ENCODE data around the gene CLN5. TPM values are rescaled to one million over a fixed set of nuclear protein-coding genes. Genes with fewer than 3 reads are reported as not detected.

Gene CLN5
- total and polyA plus RNA-seq, 12 donors, result 16.7 to 46.9 (median 37.1) TPM

DNA sequence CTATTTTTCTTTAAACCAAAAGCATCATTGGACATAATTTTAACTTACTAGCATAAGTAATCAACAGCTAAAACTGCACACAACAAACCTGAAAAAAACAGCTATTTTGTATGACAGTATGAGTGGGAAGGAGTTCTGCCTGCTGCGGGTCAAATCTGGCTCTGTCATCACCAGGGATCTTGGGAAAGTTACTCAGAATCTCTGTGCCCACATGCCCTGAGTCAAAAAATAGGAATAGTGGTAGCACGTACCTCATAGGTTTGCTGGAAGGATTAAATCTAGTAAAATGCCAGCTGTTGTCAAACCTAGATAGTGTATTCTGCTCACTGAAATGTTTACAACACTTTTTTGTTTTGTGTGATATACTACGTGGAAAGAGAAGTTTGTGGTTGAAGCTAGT, 1.1 kb downstream of the CLN5 start:
- intact Hi-C loops (cut with DNase I), result no loop called here
- DNase-seq, result no peak
- WGBS, 4 donors, result 38 to 45% (median 44%) methylated on average over 3 of the region's 3 CpGs
- H3K4me1 ChIP-seq (replicated peaks in 1 of 2), result peaks cover 0 to 16% of the 10 kb centered on the region in 2 donors
- TF ChIP-seq, protein P1, sequence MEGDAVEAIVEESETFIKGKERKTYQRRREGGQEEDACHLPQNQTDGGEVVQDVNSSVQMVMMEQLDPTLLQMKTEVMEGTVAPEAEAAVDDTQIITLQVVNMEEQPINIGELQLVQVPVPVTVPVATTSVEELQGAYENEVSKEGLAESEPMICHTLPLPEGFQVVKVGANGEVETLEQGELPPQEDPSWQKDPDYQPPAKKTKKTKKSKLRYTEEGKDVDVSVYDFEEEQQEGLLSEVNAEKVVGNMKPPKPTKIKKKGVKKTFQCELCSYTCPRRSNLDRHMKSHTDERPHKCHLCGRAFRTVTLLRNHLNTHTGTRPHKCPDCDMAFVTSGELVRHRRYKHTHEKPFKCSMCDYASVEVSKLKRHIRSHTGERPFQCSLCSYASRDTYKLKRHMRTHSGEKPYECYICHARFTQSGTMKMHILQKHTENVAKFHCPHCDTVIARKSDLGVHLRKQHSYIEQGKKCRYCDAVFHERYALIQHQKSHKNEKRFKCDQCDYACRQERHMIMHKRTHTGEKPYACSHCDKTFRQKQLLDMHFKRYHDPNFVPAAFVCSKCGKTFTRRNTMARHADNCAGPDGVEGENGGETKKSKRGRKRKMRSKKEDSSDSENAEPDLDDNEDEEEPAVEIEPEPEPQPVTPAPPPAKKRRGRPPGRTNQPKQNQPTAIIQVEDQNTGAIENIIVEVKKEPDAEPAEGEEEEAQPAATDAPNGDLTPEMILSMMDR (IDR thresholded peaks at IDR 0.05), result no peak
- no peak for TF ChIP-seq POLR2A (IDR thresholded peaks at IDR 0.05)
- no peaks in the 10 kb centered on the region for H3K36me3 ChIP-seq (replicated peaks in 1 of 2)
- peak overlapping the region in 2 of 4 donors; percentile 82 to 90 for H3K4me3 ChIP-seq
- H3K9me3 ChIP-seq (replicated peaks in 1 of 3), result no peaks in the 10 kb centered on the region
- no peaks in the 10 kb centered on the region for H3K27me3 ChIP-seq
- H3K27ac ChIP-seq, result peak overlapping the region in 4 of 5 donors; percentile 84 to 99 (median 95)

DNA sequence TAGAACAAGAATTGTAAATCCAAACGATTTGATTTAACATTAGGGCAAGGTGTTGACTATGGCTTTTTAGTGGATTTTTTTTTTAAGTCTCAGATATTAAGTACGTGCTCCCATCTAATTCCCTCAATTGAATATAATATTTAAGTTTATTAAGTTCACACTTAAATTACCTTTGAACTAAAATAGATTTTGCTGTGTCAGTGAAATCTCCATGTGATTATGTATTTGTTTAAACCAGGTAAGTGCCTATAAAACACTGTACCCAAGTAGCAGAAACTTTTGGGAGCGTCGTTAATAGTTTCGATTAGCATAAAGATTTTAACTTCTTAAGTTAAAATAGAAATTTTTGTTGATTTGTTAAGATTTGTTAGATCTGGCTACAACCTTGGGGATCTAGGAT, 1.6 kb downstream of the CLN5 start:
- H3K36me3 ChIP-seq (replicated peaks in 1 of 2), result no peaks in the 10 kb centered on the region
- no peaks in the 10 kb centered on the region for H3K9me3 ChIP-seq (replicated peaks in 1 of 3)
- H3K27ac ChIP-seq, result peak overlapping the region in 1 of 5 donors; percentile 99
- H3K4me1 ChIP-seq (replicated peaks in 1 of 2), result peaks cover 0 to 16% of the 10 kb centered on the region in 2 donors
- 84 to 88% (median 86%) methylated on average over 5 of the region's 5 CpGs for WGBS, 4 donors
- no peak for DNase-seq
- H3K4me3 ChIP-seq, result peak overlapping the region in 1 of 4 donors; percentile 90
- intact Hi-C loops (cut with DNase I), result no loop called here
- no peaks in the 10 kb centered on the region for H3K27me3 ChIP-seq
- TF ChIP-seq, protein P1 (IDR thresholded peaks at IDR 0.05), result no peak
- no peak for TF ChIP-seq POLR2A (IDR thresholded peaks at IDR 0.05)

DNA sequence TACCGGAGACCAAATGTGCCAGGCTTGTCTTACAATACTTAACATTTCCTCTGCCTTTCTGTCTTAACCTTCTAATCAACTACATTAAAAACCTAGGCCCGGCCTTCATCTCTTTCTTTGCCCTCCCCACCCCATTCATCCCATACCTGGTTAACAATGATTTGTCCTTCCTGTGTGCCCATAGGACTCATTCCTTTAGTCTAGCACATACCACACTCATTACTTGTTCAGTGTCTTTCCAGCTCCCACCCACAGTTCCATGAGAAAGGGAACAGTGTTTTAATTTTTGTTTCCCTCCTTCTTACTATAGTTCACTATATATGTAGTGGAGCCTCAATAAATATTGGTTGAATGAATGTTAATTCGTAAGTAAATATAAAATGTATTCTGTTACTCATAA, 2.4 kb downstream of the CLN5 start:
- intact Hi-C loops (cut with DNase I), result no loop called here
- Histone ChIP-seq H3K4me3 (no peak overlapping the region), H3K27ac (no peak overlapping the region), H3K4me1 (replicated peaks in 1 of 2) (peaks cover 0 to 16% of the 10 kb centered on the region in 2 donors), H3K9me3 (replicated peaks in 1 of 3) (no peaks in the 10 kb centered on the region), H3K36me3 (replicated peaks in 1 of 2) (no peaks in the 10 kb centered on the region), H3K27me3 (no peaks in the 10 kb centered on the region)
- 95 to 98% (median 96%) methylated on average over 3 of the region's 3 CpGs for WGBS, 4 donors
- no peak for DNase-seq
- TF ChIP-seq POLR2A (IDR thresholded peaks at IDR 0.05), result no peak
- TF ChIP-seq, protein P1 (IDR thresholded peaks at IDR 0.05), result no peak

DNA sequence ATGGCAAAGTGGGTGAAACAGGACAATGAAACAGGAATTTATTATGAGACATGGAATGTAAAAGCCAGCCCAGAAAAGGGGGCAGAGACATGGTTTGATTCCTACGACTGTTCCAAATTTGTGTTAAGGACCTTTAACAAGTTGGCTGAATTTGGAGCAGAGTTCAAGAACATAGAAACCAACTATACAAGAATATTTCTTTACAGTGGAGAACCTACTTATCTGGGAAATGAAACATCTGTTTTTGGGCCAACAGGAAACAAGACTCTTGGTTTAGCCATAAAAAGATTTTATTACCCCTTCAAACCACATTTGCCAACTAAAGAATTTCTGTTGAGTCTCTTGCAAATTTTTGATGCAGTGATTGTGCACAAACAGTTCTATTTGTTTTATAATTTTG, 8.6 kb downstream of the CLN5 start:
- Histone ChIP-seq H3K27me3 (no peaks in the 10 kb centered on the region), H3K36me3 (replicated peaks in 1 of 2) (peaks cover 0 to 11% of the 10 kb centered on the region in 2 donors), H3K27ac (no peak overlapping the region), H3K9me3 (replicated peaks in 1 of 3) (no peaks in the 10 kb centered on the region), H3K4me1 (replicated peaks in 1 of 2) (peaks cover 9 to 14% of the 10 kb centered on the region in 2 donors), H3K4me3 (no peak overlapping the region)
- no peak for DNase-seq
- no peak for TF ChIP-seq POLR2A (IDR thresholded peaks at IDR 0.05)
- TF ChIP-seq, protein P1 (IDR thresholded peaks at IDR 0.05), result no peak
- intact Hi-C loops (cut with DNase I), result no loop called here
- 52 to 75% (median 63%) methylated on average over 1 of the region's 1 CpG for WGBS, 4 donors

Data from adrenal gland (tissue), 12 donors.